ENCODE results near the gene DNAJC22. TPM values are rescaled to one million over a fixed set of nuclear protein-coding genes. Genes with fewer than 3 reads are reported as not detected.

The DNAJC22 gene
- total and polyA plus RNA-seq, 10 donors: 0.10 to 1.9 (median 0.70) TPM

DNA sequence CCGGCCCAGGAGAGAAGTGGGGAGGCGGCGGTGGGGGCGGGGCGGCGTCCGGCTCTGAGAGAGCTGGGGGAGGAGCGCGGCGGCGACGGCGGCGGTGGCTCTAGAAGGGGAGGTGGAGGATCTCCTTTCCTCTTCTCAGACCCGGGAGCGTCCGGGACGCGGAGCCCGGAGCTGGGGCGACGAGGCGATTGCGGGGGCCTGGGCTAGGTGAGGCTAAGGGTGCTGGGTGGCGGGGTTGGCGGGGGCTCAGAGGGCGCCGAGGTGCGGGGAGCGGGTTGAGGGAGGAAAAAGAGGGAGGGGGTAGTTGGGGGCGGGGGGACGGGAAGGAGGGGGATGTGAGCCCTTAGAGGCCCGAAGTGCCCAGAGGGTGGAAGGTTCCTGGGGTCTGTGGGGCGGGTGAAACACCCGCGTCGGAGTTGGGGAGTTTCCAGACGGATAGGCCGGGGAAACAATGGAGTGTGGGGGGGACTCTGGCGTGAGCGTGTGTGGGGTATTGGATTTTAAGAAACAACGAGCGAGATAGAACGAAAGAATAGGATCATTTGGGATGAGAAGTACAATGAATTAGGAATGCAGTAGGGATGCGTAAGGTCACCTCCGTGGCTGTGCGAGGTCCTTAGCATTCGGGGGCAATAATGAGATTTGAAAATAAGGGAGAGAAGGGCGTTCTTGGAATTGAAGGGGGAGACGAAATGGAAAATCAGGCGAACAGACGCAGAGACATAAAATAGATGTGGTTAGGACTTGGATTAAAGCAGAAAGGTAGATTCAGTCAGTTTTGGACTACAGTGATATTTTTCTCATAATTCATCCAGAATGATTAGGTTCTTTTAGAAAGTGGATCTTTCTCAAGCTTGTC is 20.9 kb downstream of the DNAJC22 start, which contains the start of gene SPATS2:
Gene SPATS2 (plus strand): TSS at position 82 of the 859 bp plus-strand sequence. CDS start 93,551 bp downstream, outside the sequence.
- Histone ChIP-seq H3K27me3 (replicated peaks in 1 of 7) (no peaks in the 10 kb centered on the region), H3K36me3 (no peaks in the 10 kb centered on the region), H3K9me3 (no peaks in the 10 kb centered on the region), H3K4me3 (peak within 1 kb of the TSS; percentile 69 to 95 (median 86)), H3K27ac (peak within 1 kb of the TSS; percentile 85 to 96 (median 92)), H3K4me1 (peaks cover 13 to 51% (median 41%) of the 10 kb centered on the region in 6 donors)
- TF ChIP-seq POLR2AphosphoS5 (IDR thresholded peaks at IDR 0.05) (peak in 1 of 3 donors; percentile 77), POLR2A (IDR thresholded peaks at IDR 0.05) (no peak)
- TF ChIP-seq, protein P1, sequence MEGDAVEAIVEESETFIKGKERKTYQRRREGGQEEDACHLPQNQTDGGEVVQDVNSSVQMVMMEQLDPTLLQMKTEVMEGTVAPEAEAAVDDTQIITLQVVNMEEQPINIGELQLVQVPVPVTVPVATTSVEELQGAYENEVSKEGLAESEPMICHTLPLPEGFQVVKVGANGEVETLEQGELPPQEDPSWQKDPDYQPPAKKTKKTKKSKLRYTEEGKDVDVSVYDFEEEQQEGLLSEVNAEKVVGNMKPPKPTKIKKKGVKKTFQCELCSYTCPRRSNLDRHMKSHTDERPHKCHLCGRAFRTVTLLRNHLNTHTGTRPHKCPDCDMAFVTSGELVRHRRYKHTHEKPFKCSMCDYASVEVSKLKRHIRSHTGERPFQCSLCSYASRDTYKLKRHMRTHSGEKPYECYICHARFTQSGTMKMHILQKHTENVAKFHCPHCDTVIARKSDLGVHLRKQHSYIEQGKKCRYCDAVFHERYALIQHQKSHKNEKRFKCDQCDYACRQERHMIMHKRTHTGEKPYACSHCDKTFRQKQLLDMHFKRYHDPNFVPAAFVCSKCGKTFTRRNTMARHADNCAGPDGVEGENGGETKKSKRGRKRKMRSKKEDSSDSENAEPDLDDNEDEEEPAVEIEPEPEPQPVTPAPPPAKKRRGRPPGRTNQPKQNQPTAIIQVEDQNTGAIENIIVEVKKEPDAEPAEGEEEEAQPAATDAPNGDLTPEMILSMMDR (IDR thresholded peaks at IDR 0.05 in 8 of 11, conservative IDR thresholded peaks at IDR 0.05 in 3 of 11): no peak
- intact Hi-C loops (cut with DNase I; ENCODE audit: low total_unique reads): no loop called here
- 2% methylated on average over 41 to 52 of the region's 52 CpGs for WGBS, 5 donors
- no peak for DNase-seq

DNA sequence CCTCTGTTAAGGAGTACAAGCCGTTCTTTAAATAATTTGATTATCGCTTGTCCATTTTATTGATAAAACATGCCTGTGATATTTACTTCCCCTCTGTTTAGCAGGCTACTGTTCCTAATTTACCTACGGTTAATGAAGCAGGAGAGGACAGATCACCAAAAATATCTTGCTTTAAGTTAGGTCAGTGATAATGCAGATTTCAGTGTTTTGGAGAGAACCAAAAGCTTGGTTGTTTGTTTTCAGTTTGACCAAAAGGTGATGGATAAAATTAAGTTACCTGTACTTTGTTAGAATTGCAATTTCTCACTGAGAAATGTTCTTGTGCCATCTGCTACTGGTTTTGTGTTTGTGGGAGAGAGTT is 21.5 kb downstream of the DNAJC22 start:
- peak overlapping the region in 7 of 8 donors; percentile 69 to 95 (median 84) for H3K4me3 ChIP-seq
- peaks cover 0 to 3% (median 0%) of the 10 kb centered on the region in 6 donors for H3K36me3 ChIP-seq
- 22 to 35% (median 31%) methylated on average over 3 of the region's 3 CpGs for WGBS, 5 donors
- no peak for DNase-seq
- H3K9me3 ChIP-seq: no peaks in the 10 kb centered on the region
- intact Hi-C loops (cut with DNase I; ENCODE audit: low total_unique reads): no loop called here
- no peaks in the 10 kb centered on the region for H3K27me3 ChIP-seq (replicated peaks in 1 of 7)
- H3K4me1 ChIP-seq: peaks cover 13 to 51% (median 41%) of the 10 kb centered on the region in 6 donors
- TF ChIP-seq, protein P1 (IDR thresholded peaks at IDR 0.05 in 8 of 11, conservative IDR thresholded peaks at IDR 0.05 in 3 of 11): no peak
- TF ChIP-seq POLR2AphosphoS5 (IDR thresholded peaks at IDR 0.05) (no peak), POLR2A (IDR thresholded peaks at IDR 0.05) (no peak)
- H3K27ac ChIP-seq: peak overlapping the region in 7 of 8 donors; percentile 85 to 96 (median 93)

DNA sequence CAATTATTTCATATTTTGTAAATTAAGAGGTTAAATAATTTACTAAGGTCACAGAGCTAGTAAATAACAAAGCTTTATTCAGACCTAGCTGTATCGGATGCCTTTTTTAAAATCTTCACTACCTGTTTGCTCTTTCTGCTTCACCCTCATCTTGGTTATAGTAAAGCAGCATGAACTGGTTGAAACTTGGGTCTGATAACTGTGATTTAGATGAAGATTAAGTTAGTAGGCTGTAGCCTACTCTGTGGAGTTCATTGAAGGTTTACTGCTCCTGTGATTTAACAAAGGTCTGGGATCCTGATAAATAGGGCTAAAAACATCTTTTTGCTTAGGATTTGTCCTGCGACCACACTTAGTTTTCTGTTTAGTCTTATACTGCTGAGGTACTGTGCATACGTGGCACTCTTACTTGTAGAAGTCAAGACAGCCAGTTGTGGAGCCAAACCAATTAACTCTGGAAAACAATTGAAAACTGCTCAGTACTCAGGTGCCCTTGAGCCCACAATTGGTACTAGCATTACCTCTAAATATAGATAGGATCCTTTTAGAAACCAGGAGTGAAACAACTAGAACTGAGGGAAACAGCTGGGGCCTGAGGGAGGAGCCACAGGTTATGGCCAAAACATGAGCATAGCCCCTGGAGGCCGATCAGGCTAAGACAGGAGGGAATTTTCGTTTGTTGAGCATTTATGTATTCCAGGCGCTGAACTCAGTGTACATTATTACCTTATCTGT is 22.9 kb downstream of the DNAJC22 start:
- H3K27me3 ChIP-seq (replicated peaks in 1 of 7): no peaks in the 10 kb centered on the region
- DNase-seq: no peak
- no peaks in the 10 kb centered on the region for H3K9me3 ChIP-seq
- intact Hi-C loops (cut with DNase I; ENCODE audit: low total_unique reads): no loop called here
- H3K27ac ChIP-seq: peak overlapping the region in 7 of 8 donors; percentile 4 to 96 (median 93)
- WGBS, 5 donors: 32 to 51% (median 46%) methylated on average over 6 of the region's 6 CpGs
- peak overlapping the region in 2 of 8 donors; percentile 13 to 73 for H3K4me3 ChIP-seq
- peaks cover 0 to 9% (median 0%) of the 10 kb centered on the region in 6 donors for H3K36me3 ChIP-seq
- peaks cover 13 to 50% (median 41%) of the 10 kb centered on the region in 6 donors for H3K4me1 ChIP-seq
- TF ChIP-seq, protein P1 (IDR thresholded peaks at IDR 0.05 in 8 of 11, conservative IDR thresholded peaks at IDR 0.05 in 3 of 11): peak in 7 of 11 experiments; percentile 18 to 52 (median 42)
- TF ChIP-seq POLR2AphosphoS5 (IDR thresholded peaks at IDR 0.05): no peak
- TF ChIP-seq POLR2A (IDR thresholded peaks at IDR 0.05): no peak

All from spleen (tissue), 11 donors.